HG02678 (cell line): ENCODE measurements around the gene SLC12A7.

Experiments
- ATAC-seq: cut with Tn5 transposase; IDR thresholded peaks from one replicate; pipeline ENCODE4 v1.9.1; 2021; ENCODE audit warnings: mild to moderate bottlenecking, moderate library complexity; ENCODE audit not compliant: unreplicated experiment

Gene SLC12A7

DNA sequence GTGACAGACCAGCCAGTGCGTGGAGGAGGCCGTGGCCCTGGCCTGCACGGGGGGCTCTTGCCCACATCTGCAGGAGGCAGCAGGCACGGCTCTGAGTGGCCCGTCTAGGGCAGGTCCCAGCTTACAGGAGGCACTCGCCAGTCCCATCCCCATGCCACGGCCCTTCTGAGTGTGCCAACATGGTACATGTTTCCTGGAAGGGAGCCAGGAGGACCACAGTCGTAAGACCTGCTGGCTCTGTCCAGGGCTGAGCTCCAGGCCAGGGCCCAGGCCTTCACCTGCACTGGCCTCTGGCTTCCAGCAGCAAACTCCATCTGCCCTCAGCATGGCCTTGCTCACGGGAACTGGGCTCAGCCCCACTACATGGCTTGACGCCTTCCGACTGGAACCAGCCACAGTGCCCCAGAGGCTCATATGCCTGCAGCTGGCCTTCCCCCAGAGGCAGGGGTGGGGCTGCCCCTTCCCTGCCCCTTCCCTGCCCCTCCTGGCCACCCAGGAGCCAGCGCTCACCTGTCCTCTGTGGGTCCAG, 99.5 kb downstream of the SLC12A7 start:
- ATAC-seq, result no peak

GRCh38 chr5:1011741-1012312, 100.0 kb downstream of the SLC12A7 start:
- no peak for ATAC-seq

GRCh38 chr5:1011226-1011631, 100.6 kb downstream of the SLC12A7 start:
- no peak for ATAC-seq

DNA sequence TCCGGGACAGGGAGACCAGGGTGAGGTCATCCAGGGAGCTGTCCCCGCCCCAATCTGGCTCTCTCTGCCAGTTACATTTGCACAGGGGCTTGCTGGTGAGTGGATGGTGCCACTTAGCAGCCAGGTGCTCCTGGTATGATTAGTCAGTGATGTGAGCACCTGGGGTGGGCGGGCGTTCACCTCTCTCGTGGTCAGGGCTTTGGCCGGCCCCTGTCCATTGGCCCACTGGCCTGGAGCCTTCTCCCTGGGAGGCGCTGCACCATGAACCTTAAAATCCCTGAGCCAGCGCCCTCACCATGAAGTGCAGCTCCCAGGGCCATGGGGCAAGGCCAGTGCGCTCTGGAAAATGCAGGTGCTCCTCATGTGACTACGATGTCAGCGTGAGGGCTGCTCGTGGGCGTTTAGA, 101.2 kb downstream of the SLC12A7 start:
- ATAC-seq, result no peak

- ATAC-seq, result no peak
Observed at GRCh38 chr5:1010181-1010510, 101.7 kb downstream of the SLC12A7 start.

- ATAC-seq, result no peak
Observed at GRCh38 chr5:1009359-1010180, 102.3 kb downstream of the SLC12A7 start.

DNA sequence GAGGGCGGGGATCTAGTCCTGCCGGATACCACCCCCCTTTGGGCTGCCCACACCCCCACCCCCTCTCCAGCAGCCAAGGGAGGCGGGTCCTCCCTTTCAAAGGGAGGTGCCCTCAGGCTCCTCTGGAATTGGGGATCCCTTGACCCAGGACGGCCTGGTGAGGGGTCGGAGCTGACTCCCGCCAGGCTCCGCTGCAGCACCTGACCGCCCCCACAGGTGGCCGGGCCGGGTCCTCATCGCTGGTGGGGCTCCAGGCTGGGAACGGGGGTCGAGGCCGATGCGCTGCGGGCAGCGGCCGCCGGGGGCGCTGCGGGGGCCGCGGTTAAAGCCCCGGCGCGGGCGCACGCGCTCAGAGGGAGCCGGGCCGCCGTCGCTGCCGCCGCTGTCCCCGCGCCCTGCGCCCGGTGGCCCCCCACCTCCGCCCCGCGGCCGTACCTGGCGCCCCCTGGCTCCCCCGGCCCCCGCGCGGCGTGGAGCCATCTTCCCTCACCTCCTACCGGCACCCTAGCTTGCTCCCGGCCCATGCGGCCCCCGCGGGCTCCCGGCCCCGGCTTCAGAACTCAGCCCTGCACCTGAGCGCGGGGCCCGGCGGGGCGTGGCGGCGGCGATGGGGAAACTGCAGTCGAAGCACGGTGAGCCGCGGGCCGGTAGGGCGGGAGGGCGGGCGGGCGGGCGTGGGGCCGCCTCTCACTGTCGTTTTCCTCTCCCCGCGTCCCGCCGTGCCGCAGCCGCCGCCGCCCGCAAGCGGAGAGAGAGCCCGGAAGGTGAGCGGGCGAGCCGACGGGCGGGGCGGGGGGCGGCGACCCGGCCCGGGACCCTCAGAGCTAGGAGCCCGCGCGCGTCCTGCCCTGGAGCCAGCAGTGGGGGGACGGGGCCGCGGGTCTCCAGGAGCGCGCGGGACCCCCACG, 103.2 kb downstream of the SLC12A7 start, which contains the start of gene NKD2:
Gene NKD2 (plus strand): TSS at position 352 of the 908 bp plus-strand sequence. CDS start 256 bp downstream, at position 608.
- ATAC-seq, result no peak

- no peak for ATAC-seq
Observed at GRCh38 chr5:1007681-1008450, 104.0 kb downstream of the SLC12A7 start.

- ATAC-seq, result no peak
Observed at GRCh38 chr5:1007221-1007680, 104.6 kb downstream of the SLC12A7 start.

- no peak for ATAC-seq
Observed at GRCh38 chr5:1006656-1007071, 105.2 kb downstream of the SLC12A7 start.

DNA sequence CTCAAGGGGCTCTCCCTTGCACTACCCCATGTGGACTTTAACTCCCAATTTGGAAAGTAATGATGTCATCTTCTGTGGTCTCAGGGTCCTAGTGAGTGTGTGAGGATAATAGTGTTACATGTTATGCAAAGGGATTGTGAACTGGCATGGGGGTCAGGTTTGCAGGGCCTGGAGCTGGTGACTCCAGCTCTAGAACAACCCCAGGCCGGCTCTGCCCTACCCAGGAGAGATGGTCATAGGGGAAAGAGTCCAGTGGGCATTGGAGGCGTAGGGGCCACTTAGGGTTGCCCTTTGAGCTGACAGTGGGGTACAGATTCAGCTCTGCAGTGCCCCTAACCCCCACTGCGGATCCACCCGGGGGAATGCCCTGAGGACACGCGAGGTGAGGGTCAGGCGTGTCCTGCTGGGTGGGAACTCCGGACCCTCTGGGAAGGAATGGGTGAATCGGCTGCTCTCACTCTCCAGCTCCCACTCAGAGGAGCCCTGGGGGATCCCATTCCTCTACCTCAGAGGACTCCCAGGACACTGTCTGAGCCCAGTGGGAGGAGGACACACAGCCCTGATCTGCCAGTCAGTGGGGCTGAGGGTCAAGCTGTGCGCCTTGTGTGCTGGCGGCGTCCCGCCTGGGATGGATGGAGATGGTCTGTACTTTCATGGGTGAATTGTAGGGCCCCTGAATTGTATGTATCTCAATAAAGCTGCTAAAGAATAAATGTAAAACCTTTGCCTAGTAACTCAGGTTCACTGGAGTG, 105.8 kb downstream of the SLC12A7 start:
- ATAC-seq, result no peak

- no peak for ATAC-seq
Observed at GRCh38 chr5:1005249-1005851, 106.5 kb downstream of the SLC12A7 start.

- ATAC-seq, result no peak
Observed at GRCh38 chr5:1004461-1005248, 107.2 kb downstream of the SLC12A7 start.

GRCh38 chr5:1003296-1003937, 108.4 kb downstream of the SLC12A7 start:
- no peak for ATAC-seq

DNA sequence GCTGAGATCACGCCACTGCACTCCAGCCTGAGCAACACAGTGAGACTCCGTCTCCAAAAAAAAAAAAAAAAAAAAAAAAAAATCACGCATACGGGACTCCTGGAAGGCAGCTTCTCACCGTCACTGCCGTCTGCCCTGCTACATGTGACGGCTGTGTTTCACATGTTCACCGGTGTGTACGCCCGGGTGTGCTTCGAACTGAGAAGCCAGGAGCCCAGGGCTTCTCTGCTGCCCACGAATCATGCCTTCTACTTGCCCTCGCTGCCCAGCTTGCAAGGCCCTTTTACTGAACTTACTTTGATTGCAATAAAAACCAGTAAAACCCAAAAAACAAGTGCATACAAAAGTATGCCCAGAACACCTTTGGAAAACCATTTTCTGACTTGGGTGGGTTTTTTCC, 109.0 kb downstream of the SLC12A7 start:
- no peak for ATAC-seq

- ATAC-seq, result no peak
Observed at GRCh38 chr5:1002271-1002546, 109.7 kb downstream of the SLC12A7 start.

DNA sequence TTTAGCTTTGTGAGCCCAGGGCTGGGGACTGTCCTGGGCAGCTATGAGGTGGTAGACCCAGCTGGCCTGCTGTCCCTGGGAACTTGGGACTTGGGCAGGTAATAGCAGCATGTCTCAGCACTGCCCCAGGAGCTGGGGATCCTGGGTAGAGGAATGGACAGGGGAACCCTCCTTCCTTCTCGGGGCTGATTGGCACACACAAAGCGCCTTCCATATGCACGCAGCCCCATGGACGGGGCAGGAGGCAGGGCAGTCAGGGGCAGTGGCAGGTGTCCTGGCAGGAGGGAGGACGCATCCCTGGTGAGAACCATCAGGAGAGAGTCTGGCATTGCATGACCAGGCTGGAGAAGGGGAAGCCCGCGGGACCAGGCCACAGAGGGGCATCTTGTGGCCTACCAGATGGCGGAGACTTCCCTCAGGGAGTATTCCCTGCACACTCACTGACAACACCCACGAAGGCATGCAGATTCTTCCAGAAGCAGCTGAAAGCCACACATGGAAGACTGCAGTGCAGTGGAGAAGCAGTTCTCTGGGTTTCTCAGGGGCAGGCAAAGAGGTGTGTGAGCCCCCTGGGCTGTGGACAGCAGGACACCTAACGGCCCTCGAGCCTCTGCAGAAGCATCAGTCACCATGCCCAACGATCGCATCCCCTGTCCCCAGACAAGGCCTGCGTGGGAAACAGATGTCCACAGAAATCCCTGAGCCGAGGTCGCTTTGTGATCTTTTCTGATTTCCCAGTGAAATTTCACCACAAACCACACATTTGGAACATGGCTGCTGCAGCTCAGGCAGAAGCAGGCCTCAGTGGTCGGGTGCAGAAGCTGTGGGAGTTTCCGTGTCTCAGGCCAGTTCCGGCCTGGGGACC, 110.2 kb downstream of the SLC12A7 start:
- no peak for ATAC-seq
